Neuronal stem cell (in vitro differentiated cells): Measurements from ENCODE around the gene KIAA1755.
A peak's percentile ranks its signal among the peaks of the same experiment; 100 is the strongest.

Source experiments
- DNase-seq: peaks from one replicate; pipeline ENCODE4 v3.0.0-alpha.2; 2013; ENCODE audit warnings: low spot score
- H2AFZ ChIP-seq: one replicate; pipeline ENCODE4 v1.6.1; 2013; ENCODE audit warnings: mild to moderate bottlenecking, low read length, inconsistent platforms
- H2AK5ac ChIP-seq: 2 replicates; pipeline ENCODE4 v1.6.1; 2013; ENCODE audit warnings: low read depth, mild to moderate bottlenecking, inconsistent platforms, low read length, moderate library complexity, mixed read lengths
- H2BK120ac ChIP-seq: 2 replicates; pipeline ENCODE4 v1.6.1; 2013; ENCODE audit warnings: low read depth, mild to moderate bottlenecking, inconsistent platforms, low read length, moderate library complexity, mixed read lengths
- H2BK12ac ChIP-seq: one replicate; pipeline ENCODE4 v1.6.1; 2013; ENCODE audit warnings: low read length, inconsistent platforms
- H2BK15ac ChIP-seq: 2 replicates; pipeline ENCODE4 v1.6.1; 2013; ENCODE audit warnings: mild to moderate bottlenecking, low read length, inconsistent platforms, mixed read lengths
- H2BK5ac ChIP-seq: one replicate; pipeline ENCODE4 v1.6.1; 2013; ENCODE audit warnings: inconsistent platforms, mild to moderate bottlenecking, low read length, moderate library complexity
- H3K14ac ChIP-seq: one replicate; pipeline ENCODE4 v1.6.1; 2013; ENCODE audit warnings: low read length, inconsistent platforms
- H3K18ac ChIP-seq: 2 replicates; pipeline ENCODE4 v1.6.1; 2013; ENCODE audit warnings: low read length, inconsistent platforms
- H3K23ac ChIP-seq: 2 replicates; pipeline ENCODE4 v1.6.1; 2013; ENCODE audit warnings: low read depth, mild to moderate bottlenecking, mixed read lengths, low read length, inconsistent platforms; ENCODE audit not compliant: poor library complexity
- H3K27ac ChIP-seq: replicated peaks from 3 replicates; pipeline ENCODE4 v1.5.1; 2013; ENCODE audit warnings: low read length, inconsistent platforms
- H3K27me3 ChIP-seq, 3 experiments: 2 replicates each; pipeline ENCODE4 v1.6.1; 2013; ENCODE audit warnings: low read length in 3 of 3, mild to moderate bottlenecking in 2 of 3, inconsistent platforms in 1 of 3, low read depth in 1 of 3, mixed read lengths in 1 of 3, moderate library complexity in 1 of 3; ENCODE audit not compliant: control insufficient read depth in 3 of 3, insufficient read depth in 3 of 3
- H3K36me3 ChIP-seq, 2 donors: replicated peaks in 1 of 2; 2 replicates each; pipeline ENCODE4 v1.6.1; 2013; ENCODE audit warnings: low read length in 2 of 2; ENCODE audit not compliant: control insufficient read depth in 2 of 2, insufficient read depth in 2 of 2
- H3K4ac ChIP-seq: 2 replicates; pipeline ENCODE4 v1.6.1; 2013; ENCODE audit warnings: inconsistent platforms, mild to moderate bottlenecking, low read length, moderate library complexity
- H3K4me1 ChIP-seq, 2 donors: 1 replicate in 1 of 2; 2 replicates in 1 of 2; pipeline ENCODE4 v1.6.1; 2013; ENCODE audit warnings: low read length in 2 of 2, low read depth in 1 of 2; ENCODE audit not compliant: control insufficient read depth in 2 of 2, insufficient read depth in 1 of 2
- H3K4me2 ChIP-seq: one replicate; pipeline ENCODE4 v1.6.1; 2013; ENCODE audit warnings: mild to moderate bottlenecking, low read length, inconsistent platforms; ENCODE audit not compliant: insufficient read depth, poor library complexity, severe bottlenecking
- H3K4me3 ChIP-seq, 2 donors: 2 replicates each; pipeline ENCODE4 v1.5.1; 2013; ENCODE audit warnings: low read length in 2 of 2, mild to moderate bottlenecking in 2 of 2, inconsistent platforms in 1 of 2, moderate library complexity in 1 of 2
- H3K79me1 ChIP-seq: one replicate; pipeline ENCODE4 v1.6.1; 2013; ENCODE audit warnings: low read depth, mild to moderate bottlenecking, inconsistent platforms, low read length, moderate library complexity
- H3K9ac ChIP-seq: one replicate; pipeline ENCODE4 v1.6.1; 2013; ENCODE audit warnings: mild to moderate bottlenecking, low read depth, low read length, inconsistent platforms; ENCODE audit not compliant: poor library complexity
- H3K9me3 ChIP-seq, 2 donors: replicated peaks in 1 of 2; 2 replicates each; pipeline versions ENCODE3 to v1.6.1; 2013; ENCODE audit warnings: low read length in 2 of 2, mild to moderate bottlenecking in 2 of 2, inconsistent platforms in 1 of 2, low read depth in 1 of 2, mixed read lengths in 1 of 2, moderate library complexity in 1 of 2; ENCODE audit not compliant: control insufficient read depth in 2 of 2, insufficient read depth in 1 of 2
- H4K8ac ChIP-seq: one replicate; pipeline ENCODE4 v1.6.1; 2013; ENCODE audit warnings: low read depth, mild to moderate bottlenecking, inconsistent platforms, low read length, moderate library complexity
- H4K91ac ChIP-seq: one replicate; pipeline ENCODE4 v1.6.1; 2013; ENCODE audit warnings: low read length, low read depth, mild to moderate bottlenecking, inconsistent platforms; ENCODE audit not compliant: poor library complexity
- WGBS, 2 donors: extraction: QIAGEN DNeasy Blood & Tissue Kit; methylation state at CpG; one replicate each; pipeline ENCODE4 v1.1.7; 2013; ENCODE audit warnings: missing lambda C conversion rate in 2 of 2, mixed read lengths in 1 of 2; ENCODE audit not compliant: insufficient read length in 2 of 2, insufficient replicate concordance in 1 of 2; ENCODE audit errors: extremely low coverage in 2 of 2; 5-methylcytosine and 5-hydroxymethylcytosine counted together

KIAA1755 gene

GRCh38 chr20:38165966-38166702, 94.4 kb downstream of the KIAA1755 start:
- no peaks in the 10 kb centered on the region for H3K36me3 ChIP-seq
- peak overlapping the region; percentile 97 for H4K8ac ChIP-seq
- peak overlapping the region; percentile 54 for H3K4ac ChIP-seq
- no CpG with 5 or more reads among the region's 11 CpGs for WGBS, 2 donors
- H2AFZ ChIP-seq = no peak overlapping the region
- H3K4me1 ChIP-seq = no peaks in the 10 kb centered on the region
- H3K79me1 ChIP-seq = no peaks in the 10 kb centered on the region
- no peak overlapping the region for H2BK5ac ChIP-seq
- no peak overlapping the region for H3K23ac ChIP-seq
- H3K27me3 ChIP-seq = peaks cover 0 to 28% (median 3%) of the 10 kb centered on the region in 3 experiments
- no peak overlapping the region for H2AK5ac ChIP-seq
- no peak for DNase-seq
- no peak overlapping the region for H3K4me2 ChIP-seq
- H2BK12ac ChIP-seq = peak overlapping the region; percentile 76
- H3K4me3 ChIP-seq = no peak overlapping the region
- H4K91ac ChIP-seq = no peak overlapping the region
- H3K27ac ChIP-seq = no peak overlapping the region
- H3K9me3 ChIP-seq = no peaks in the 10 kb centered on the region
- H2BK15ac ChIP-seq = no peak overlapping the region
- H3K18ac ChIP-seq = peak overlapping the region; percentile 49
- H3K9ac ChIP-seq = peak overlapping the region; percentile 68
- peak overlapping the region; percentile 9 for H3K14ac ChIP-seq
- H2BK120ac ChIP-seq = no peak overlapping the region

DNA sequence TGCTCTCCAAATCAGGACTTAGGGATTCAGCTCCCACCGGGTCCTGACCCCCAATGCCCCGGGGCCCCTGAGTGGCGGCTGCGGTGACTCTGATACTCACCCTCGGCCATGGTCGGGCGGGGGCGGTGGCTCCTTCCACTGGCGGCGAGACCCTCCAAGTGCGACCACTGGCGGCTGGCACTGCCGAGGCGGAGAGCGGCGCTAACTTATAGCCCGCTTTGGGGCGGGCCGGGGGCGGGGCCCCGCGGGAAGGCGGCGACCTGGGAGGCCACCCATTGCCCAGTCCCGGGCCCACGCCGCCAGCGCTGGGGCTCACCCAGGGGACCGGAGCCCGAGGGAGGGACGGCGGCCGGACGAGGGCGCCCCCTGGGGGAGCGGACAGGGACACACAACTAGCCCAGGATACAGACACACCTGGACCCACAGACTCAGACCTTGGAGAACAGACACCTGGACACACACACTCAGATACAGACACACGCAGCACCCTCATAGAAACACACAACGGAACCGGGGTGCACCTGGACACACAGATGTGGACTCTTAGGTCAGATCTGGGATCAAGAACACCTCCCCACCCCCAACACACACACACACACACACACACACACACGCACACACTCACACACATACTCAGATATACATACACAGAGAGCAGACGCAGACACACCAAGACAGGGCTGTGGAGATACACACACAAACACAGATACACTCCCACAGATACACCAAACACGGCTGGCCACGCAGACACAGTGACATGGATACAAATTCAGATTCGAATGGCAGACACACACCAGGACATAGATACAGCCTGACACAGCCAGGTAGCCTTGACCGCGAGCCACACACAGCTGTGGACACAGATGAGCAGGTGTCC, 95.2 kb downstream of the KIAA1755 start, which contains the start of gene TGM2:
Gene TGM2, minus strand, starts transcription at position 182 of the 877 bp plus-strand sequence. Its CDS starts 72 bp downstream, at position 110.
- peak within 1 kb of the TSS; percentile 54 for H3K4ac ChIP-seq
- H3K18ac ChIP-seq = peak within 1 kb of the TSS; percentile 63
- no peak within 1 kb of the TSS for H2BK120ac ChIP-seq
- no peaks in the 10 kb centered on the region for H3K4me1 ChIP-seq
- WGBS, 2 donors = no CpG with 5 or more reads among the region's 46 CpGs
- peak within 1 kb of the TSS; percentile 26 for H2BK15ac ChIP-seq
- peak within 1 kb of the TSS in 1 of 2 donors; percentile 60 for H3K4me3 ChIP-seq
- peak within 1 kb of the TSS; percentile 69 for H2AK5ac ChIP-seq
- no peak within 1 kb of the TSS for H4K91ac ChIP-seq
- peak within 1 kb of the TSS; percentile 9 for H3K14ac ChIP-seq
- peak within 1 kb of the TSS; percentile 58 for H2BK5ac ChIP-seq
- peak within 1 kb of the TSS; percentile 97 for H4K8ac ChIP-seq
- peak within 1 kb of the TSS; percentile 68 for H3K9ac ChIP-seq
- peak within 1 kb of the TSS; percentile 83 for H3K23ac ChIP-seq
- H3K27ac ChIP-seq = no peak within 1 kb of the TSS
- H2BK12ac ChIP-seq = peak within 1 kb of the TSS; percentile 76
- H2AFZ ChIP-seq = peak within 1 kb of the TSS; percentile 81
- no peaks in the 10 kb centered on the region for H3K79me1 ChIP-seq
- peak within 1 kb of the TSS; percentile 50 for H3K4me2 ChIP-seq
- peaks cover 0 to 28% (median 3%) of the 10 kb centered on the region in 3 experiments for H3K27me3 ChIP-seq
- peak; percentile 53 for DNase-seq
- H3K36me3 ChIP-seq = no peaks in the 10 kb centered on the region
- no peaks in the 10 kb centered on the region for H3K9me3 ChIP-seq

DNA sequence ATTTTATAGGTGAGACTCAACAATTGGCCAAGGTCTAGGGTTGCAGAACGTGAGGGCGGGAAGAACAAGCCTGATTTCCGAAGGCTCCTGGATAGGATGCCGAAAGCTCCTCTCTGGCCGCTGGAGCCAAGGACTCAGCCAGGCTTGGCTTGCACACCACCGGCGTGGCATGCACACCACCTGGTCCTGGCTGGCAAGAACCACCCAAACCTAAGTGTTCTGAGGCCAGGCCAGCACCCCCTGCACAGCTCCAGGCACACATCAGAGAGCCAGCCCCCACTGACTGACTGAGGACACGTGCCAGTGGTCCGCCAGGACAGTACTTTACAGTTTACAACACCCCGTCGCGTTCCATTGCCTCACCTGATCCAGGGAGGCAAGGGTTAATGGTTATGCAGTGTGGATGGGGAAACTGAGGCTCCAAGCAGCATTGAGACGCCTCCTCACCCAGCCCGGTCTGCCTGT, 95.9 kb downstream of the KIAA1755 start:
- H3K18ac ChIP-seq = peak overlapping the region; percentile 63
- H2BK15ac ChIP-seq = no peak overlapping the region
- H2AK5ac ChIP-seq = peak overlapping the region; percentile 69
- no peak overlapping the region for H4K91ac ChIP-seq
- no peak for DNase-seq
- no peaks in the 10 kb centered on the region for H3K4me1 ChIP-seq
- H2AFZ ChIP-seq = peak overlapping the region; percentile 81
- H3K4me3 ChIP-seq = peak overlapping the region in 1 of 2 donors; percentile 60
- peak overlapping the region; percentile 45 for H3K9ac ChIP-seq
- WGBS, 2 donors = no CpG with 5 or more reads among the region's 14 CpGs
- no peak overlapping the region for H4K8ac ChIP-seq
- H3K27ac ChIP-seq = no peak overlapping the region
- H2BK5ac ChIP-seq = peak overlapping the region; percentile 58
- peak overlapping the region; percentile 3 for H3K14ac ChIP-seq
- no peaks in the 10 kb centered on the region for H3K79me1 ChIP-seq
- no peaks in the 10 kb centered on the region for H3K36me3 ChIP-seq
- H3K23ac ChIP-seq = peak overlapping the region; percentile 83
- H3K4me2 ChIP-seq = peak overlapping the region; percentile 50
- H3K27me3 ChIP-seq = peaks cover 0 to 28% (median 3%) of the 10 kb centered on the region in 3 experiments
- no peak overlapping the region for H2BK12ac ChIP-seq
- H3K9me3 ChIP-seq = no peaks in the 10 kb centered on the region
- no peak overlapping the region for H3K4ac ChIP-seq
- H2BK120ac ChIP-seq = no peak overlapping the region
